ENCODE data around the gene C1orf198. TPM values are rescaled to one million over a fixed set of nuclear protein-coding genes. Genes with fewer than 3 reads are reported as not detected.

C1orf198 gene
- total and polyA plus RNA-seq, 8 donors, result 16.5 to 35.3 (median 20.7) TPM

DNA sequence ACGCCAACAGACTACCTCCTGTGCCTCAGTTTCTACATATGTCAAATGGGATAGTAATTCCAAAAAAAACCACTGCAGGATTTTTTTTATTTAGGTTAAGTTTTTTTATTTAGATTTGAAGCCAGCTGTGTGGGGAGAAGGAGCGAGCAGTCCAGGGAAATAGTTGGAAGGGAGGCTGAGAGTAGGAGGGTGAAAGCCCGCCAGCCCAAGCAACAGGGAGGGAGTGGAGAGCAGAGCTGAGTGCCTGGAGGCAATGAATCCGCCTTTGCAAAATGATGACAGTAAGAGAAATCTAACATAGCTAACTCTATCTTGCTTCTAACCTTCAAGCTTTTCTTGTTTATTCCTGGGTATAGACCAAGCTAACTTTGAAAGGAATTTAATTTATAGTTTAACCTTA lies 15.6 kb upstream of the C1orf198 start:
- 83 to 89% methylated on average over 4 of the region's 4 CpGs for WGBS, 2 donors
- no peaks in the 10 kb centered on the region for H3K9me3 ChIP-seq
- TF ChIP-seq, protein P1, sequence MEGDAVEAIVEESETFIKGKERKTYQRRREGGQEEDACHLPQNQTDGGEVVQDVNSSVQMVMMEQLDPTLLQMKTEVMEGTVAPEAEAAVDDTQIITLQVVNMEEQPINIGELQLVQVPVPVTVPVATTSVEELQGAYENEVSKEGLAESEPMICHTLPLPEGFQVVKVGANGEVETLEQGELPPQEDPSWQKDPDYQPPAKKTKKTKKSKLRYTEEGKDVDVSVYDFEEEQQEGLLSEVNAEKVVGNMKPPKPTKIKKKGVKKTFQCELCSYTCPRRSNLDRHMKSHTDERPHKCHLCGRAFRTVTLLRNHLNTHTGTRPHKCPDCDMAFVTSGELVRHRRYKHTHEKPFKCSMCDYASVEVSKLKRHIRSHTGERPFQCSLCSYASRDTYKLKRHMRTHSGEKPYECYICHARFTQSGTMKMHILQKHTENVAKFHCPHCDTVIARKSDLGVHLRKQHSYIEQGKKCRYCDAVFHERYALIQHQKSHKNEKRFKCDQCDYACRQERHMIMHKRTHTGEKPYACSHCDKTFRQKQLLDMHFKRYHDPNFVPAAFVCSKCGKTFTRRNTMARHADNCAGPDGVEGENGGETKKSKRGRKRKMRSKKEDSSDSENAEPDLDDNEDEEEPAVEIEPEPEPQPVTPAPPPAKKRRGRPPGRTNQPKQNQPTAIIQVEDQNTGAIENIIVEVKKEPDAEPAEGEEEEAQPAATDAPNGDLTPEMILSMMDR (IDR thresholded peaks at IDR 0.05), result no peak
- no peaks in the 10 kb centered on the region for H3K4me1 ChIP-seq
- no peaks in the 10 kb centered on the region for H3K27me3 ChIP-seq
- H3K4me3 ChIP-seq, result no peak overlapping the region
- intact Hi-C loops (cut with DNase I), result no loop called here
- no peak overlapping the region for H3K27ac ChIP-seq
- DNase-seq (no peak), FAIRE-seq (no peak), ATAC-seq (peak in 1 of 4 donors; percentile 58)
- H3K36me3 ChIP-seq, result no peaks in the 10 kb centered on the region

DNA sequence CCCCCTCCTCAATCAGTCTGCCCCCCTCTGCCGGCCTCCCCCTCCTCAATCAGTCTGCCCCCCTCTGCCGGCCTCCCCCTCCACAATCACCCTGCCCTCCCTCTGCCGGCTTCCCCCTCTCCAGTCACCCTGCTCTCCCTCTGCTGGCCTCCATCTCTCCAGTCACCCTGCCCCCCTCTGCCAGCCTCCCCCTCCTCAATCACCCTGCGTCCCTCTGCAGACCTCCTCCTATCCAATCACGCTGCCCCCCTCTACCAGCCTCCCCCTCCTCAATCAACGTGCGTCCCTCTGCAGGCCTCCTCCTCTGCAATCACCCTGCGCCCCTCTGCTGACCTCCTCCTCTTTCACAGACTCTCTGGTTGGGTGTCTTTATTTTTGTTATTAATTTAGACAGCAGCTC lies 11.5 kb upstream of the C1orf198 start:
- H3K4me3 ChIP-seq, result no peak overlapping the region
- H3K36me3 ChIP-seq, result no peaks in the 10 kb centered on the region
- DNase-seq (no peak), ATAC-seq (no peak), FAIRE-seq (no peak)
- H3K27ac ChIP-seq, result no peak overlapping the region
- no peaks in the 10 kb centered on the region for H3K27me3 ChIP-seq
- H3K4me1 ChIP-seq, result no peaks in the 10 kb centered on the region
- intact Hi-C loops (cut with DNase I), result no loop called here
- WGBS, 2 donors, result 30 to 36% methylated on average over 8 of the region's 8 CpGs
- H3K9me3 ChIP-seq, result no peaks in the 10 kb centered on the region
- TF ChIP-seq, protein P1 (IDR thresholded peaks at IDR 0.05), result no peak

DNA sequence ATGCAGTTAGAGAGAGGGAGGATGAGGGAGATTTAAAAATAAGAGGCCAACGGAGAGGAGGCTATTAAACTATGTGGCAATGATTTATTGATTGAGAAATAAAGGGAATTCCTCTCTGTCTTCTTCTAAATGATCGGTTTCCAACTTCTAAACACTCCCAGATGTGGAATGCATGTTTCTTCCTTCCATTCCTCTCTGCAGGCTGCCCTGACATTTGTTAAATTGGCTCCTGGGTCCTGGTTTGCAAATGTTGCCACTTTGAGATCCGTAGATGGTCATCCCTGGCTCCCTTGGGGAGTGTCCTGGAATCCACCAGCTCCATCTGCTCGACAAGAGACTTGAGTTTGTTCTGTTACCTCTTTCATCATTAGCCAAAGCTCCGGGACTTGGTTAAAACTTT lies 10.3 kb upstream of the C1orf198 start:
- Histone ChIP-seq H3K36me3 (no peaks in the 10 kb centered on the region), H3K27me3 (no peaks in the 10 kb centered on the region), H3K4me1 (no peaks in the 10 kb centered on the region), H3K9me3 (no peaks in the 10 kb centered on the region), H3K27ac (no peak overlapping the region), H3K4me3 (no peak overlapping the region)
- TF ChIP-seq, protein P1 (IDR thresholded peaks at IDR 0.05), result no peak
- ATAC-seq (peak in 1 of 4 donors; percentile 32), FAIRE-seq (no peak), DNase-seq (no peak)
- WGBS, 2 donors, result 32 to 55% methylated on average over 5 of the region's 5 CpGs
- intact Hi-C loops (cut with DNase I), result no loop called here

DNA sequence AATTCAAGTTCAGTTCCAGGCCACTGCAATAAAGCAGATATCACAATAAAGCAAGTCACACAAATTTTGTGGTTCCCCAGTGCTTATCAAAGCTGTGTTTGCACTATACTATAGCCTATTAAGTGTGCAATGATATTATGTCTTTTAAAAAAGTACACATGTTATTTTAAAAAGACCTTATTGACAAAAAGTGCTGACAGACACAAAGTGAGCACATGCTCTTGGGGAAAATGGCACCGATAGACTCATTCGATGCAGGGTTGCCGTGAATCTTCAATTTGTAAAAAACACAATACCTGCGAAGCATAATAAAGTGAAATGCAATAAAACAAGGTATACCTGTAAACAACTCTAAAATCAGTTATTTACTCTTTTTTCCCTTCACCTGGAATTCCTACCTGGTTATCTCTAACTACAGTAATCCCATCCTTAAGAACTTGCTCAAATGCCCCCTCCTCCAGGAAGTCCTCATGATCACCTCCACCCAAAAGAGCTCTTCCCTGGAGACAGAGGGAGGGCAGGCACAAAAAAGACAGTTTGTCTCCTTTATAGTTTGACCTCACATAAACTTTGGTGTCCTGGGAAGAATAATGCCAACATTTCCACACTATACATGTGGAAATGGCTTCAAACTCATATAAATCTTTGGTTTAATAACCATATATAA lies 9.7 kb upstream of the C1orf198 start:
- FAIRE-seq, result no peak
- H3K4me3 ChIP-seq, result no peak overlapping the region
- no peak for ATAC-seq
- intact Hi-C loops (cut with DNase I), result no loop called here
- no peaks in the 10 kb centered on the region for H3K27me3 ChIP-seq
- H3K9me3 ChIP-seq, result no peaks in the 10 kb centered on the region
- no peak overlapping the region for H3K27ac ChIP-seq
- H3K4me1 ChIP-seq, result no peaks in the 10 kb centered on the region
- H3K36me3 ChIP-seq, result no peaks in the 10 kb centered on the region
- WGBS, 2 donors, result 92 to 94% methylated on average over 4 of the region's 4 CpGs
- DNase-seq, result no peak
- TF ChIP-seq, protein P1 (IDR thresholded peaks at IDR 0.05), result no peak

DNA sequence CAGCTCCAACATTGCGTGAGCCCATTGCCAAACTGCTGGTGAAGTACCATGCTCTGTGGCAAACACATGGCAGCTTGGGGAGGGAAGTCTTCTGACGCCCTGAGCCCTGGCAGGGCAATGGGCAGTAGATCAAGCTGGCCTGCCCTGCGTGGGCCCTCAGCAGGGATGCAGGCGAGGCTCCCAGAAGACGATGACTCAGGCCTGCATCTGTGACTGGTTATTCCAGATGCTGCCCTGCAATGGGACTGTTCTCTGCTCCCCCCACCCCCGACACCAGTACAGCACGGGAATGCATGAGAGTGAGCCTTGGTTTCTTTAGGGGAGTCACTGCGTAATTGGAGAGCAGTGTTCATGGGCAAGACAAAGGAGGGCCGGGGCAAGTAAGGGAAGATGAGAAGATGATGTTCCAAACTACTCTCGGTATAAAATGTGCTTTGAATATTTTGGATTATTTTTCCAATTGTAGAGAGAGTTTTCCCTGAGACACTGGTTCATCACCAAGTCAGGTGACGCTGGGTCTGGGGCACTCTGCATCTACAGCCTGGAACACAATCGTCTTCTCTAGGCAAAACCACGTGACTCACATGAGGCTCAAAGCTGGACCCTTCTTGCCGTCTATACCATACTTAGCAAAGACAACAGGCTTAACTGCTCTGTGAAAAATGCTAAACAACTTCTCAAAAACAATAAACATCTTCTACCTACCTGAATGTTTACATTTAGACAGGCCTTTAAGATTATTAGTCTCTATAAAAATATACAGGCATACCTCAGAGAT lies 9.0 kb upstream of the C1orf198 start:
- no peaks in the 10 kb centered on the region for H3K9me3 ChIP-seq
- H3K36me3 ChIP-seq, result no peaks in the 10 kb centered on the region
- no peaks in the 10 kb centered on the region for H3K4me1 ChIP-seq
- no peak overlapping the region for H3K27ac ChIP-seq
- WGBS, 2 donors, result 90 to 93% methylated on average over 14 of the region's 14 CpGs
- TF ChIP-seq, protein P1 (IDR thresholded peaks at IDR 0.05), result no peak
- intact Hi-C loops (cut with DNase I), result no loop called here
- ATAC-seq (peak in 2 of 4 donors; percentile 16 to 18), DNase-seq (no peak), FAIRE-seq (no peak)
- no peak overlapping the region for H3K4me3 ChIP-seq
- H3K27me3 ChIP-seq, result no peaks in the 10 kb centered on the region
